Measurements from ENCODE around the gene ANKRD11. TPM values are rescaled to one million over a fixed set of nuclear protein-coding genes. Genes with fewer than 3 reads are reported as not detected.
A peak's percentile ranks its signal among the peaks of the same experiment; 100 is the strongest.
"Not testable (repeated sequence)": the region's sequence is repeated elsewhere in the genome, so short reads cannot be mapped to it uniquely, and the experiment has no call there.

ANKRD11 gene
- total RNA-seq, 1 donor from 2014 or later, result 64.2 TPM

DNA sequence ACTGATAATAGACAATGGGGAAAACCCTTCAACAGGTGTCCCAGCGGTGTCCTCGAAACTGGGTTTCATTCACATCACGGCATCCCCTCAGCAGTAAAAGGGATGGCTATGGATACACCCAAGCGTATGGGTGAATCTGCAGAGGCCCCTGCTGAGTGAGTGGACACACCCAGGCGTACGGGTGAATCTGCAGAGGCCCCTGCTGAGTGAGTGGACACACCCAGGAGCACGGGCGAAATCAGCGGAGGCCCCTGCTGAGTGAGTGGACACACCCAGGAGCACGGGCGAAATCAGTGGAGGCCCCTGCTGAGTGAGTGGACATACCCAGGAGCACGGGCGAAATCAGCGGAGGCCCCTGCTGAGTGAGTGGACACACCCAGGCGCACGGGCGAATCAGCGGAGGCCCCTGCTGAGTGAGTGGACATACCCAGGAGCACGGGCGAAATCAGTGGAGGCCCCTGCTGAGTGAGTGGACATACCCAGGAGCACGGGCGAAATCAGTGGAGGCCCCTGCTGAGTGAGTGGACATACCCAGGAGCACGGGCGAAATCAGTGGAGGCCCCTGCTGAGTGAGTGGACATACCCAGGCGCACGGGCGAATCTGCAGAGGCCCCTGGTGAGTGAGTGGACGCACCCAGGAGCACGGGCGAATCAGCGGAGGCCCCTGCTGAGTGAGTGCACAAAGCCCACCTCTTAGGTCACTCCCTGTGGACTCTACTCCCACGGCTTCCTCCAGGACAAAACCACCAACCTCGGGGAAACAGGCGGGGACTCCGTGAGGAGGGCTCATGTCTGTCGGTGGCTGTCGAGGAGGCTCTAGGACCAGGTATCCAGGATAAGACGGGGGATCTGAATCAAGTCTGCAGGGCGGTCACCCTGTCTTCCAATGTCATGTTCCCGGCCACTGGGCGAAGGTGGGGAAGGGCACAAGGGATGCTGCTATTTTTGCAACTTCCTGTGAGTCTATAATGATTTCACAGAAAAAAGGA is 161.7 kb downstream of the ANKRD11 start:
- DNase-seq, result not testable (repeated sequence)

DNA sequence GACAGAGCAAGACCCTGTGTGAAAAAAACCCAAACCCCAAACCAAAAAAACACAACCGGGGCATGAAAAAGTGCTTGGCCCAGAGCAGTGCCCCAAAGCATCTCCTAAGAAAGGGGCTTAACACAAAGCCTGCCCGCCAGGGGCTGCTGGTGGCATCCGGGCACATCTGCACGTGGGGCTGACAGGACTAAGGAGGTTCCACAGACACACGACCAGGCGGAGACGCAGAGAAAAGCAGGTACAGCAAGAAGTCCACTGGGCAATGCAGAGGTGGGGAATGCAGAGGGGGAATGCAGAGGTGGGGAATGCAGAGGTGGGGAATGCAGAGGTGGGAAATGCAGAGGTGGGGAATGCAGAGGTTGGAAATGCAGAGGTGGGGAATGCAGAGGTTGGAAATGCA is 163.6 kb downstream of the ANKRD11 start:
- DNase-seq, result no peak

DNA sequence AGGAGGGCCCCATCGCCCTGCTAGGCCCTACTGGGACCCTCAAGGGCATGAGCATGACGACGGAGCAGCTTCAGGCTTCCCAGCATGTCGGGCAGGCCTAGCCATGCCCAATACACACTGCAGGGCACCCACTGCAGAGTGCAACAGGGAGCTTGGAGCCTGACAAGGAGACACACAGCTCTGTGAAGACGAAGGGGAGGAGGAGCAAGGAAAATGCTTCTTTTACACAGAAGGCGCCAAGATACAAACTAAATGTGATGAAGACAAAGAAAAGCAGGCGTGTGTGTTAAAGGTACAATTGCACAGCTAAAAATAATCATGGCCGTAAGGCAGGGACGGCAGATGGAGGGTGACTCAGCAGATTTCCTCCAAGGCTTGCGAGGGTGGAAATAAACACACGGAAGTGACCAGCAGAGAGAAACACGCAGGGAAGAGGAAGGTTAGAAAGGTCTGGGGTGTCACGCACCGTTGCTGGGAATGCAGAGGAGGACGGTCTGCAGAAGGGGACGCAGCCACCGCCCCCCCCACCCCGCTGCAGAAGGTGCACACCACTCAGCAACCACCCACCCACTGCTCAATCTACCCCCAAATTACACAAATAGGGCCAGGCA is 164.4 kb downstream of the ANKRD11 start:
- peak; percentile 24 for DNase-seq

DNA sequence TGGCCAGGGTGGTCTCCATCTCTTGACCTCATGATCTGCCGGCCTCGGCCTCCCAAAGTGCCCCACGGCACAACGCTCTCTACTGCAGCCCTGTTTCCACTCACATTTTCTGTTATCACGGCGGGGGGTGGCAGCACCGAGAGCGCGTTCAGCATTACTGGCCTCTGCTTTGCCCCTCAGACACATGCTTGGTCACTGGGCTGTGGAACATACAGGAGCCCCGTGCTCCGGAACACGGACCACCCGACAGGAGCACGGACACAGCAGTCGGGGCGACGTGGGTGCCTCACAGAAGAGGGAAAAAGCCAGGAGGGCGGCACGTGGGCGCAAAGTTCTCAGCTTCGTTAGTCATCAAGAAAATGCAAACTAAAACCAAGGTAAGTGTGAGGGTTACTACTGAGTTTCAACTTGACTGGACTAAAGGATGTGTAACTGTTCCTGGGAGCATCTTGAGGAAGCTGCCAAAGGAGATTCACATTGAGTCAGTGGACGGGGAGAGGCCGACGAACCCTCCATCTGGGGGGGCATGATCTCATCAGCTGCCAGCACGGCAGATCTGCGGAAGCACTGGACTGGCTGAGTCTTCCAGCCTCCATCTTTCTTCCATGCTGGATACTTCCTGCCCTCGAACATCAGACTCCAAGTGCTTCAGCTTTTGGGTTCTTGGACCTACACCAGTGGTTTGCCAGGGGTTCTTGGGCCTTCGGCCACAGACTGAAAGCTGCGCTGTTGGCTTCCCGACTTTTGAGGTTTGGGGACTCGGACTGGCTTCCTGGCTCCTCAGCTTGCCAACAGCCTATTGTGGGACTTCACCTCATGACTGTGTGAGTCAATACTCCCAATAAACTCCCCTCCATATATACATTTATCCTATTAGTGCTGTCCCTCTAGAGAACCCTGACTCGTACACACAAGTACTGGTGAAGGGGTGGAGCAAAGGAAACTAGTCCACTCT is 166.0 kb downstream of the ANKRD11 start:
- no peak for DNase-seq

DNA sequence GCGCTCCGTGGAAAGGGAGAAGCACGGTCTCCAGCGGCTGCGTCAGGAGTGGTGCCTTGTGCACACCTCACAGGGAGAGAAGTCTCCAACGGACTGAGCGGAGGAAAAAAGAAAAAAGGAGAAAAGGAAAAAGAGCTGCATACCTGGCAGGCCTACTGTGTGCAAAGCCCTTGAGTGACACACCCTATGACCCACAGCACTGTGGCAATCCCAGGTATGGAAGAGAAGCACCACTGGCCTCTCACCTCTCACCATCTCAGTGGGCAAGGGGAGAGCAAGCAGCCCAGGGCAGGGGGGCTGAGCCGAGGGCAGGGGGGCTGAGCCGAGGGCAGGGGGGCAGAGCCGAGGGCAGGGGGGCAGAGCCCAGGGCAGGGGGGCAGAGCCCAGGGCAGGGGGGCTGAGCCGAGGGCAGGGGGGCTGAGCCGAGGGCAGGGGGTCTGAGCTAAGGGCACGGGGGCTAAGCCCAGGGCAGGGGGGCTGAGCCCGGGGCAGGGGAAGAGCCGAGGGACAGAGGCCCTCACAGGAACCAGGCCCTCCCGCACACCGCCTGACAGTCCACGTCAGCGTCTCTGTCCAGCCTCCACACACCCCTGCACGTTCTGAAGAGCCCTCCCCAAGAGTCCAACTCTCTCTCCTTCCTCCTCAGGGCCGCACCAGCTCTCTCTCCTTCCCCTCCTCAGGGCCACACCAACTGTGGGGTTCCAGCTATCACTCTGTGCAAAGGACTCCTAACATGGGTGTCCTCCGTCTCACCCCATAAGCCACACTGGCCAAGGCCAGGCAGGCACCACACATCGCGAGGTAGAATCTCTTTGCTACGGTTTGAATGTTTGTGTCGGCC is 167.0 kb downstream of the ANKRD11 start:
- DNase-seq, result no peak

DNA sequence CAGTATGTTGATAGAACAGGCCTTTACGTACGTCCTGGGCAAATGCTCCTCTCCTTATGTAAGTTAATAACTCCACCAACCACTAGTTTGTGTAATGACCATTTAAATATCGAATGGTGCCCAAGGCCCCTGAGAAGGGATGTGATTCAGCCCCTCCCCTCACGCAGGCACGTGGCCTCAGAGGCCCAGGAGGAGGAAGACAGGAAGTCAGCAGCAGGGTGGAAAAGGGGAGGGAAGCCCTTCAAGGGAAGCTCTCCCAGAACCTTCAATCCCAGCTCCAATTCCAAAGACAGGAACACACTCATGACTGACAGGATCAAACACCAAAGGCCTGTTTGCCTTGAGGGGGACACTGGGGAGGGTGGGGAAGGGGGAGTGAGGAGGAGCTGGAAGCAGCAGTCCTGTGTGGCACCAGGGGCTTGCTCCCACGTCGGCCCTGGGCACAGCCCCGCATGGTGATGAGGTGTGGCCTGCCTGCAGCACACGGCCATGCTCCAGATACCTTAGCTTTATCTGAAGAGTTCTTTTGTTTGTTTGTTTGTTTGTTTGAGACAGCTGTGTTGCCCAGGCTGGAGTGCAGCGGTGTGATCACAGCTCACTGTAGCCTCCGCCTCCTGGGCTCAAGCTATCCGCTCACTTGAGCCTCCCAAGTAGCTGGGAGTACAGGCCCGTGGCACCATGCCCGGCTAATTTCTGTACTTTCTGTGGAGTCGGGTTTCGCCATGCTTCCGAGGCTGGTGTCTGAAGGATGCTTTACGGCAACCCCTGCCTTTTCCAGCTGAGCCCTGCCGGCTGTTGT is 167.8 kb downstream of the ANKRD11 start:
- DNase-seq, result peak; percentile 53

DNA sequence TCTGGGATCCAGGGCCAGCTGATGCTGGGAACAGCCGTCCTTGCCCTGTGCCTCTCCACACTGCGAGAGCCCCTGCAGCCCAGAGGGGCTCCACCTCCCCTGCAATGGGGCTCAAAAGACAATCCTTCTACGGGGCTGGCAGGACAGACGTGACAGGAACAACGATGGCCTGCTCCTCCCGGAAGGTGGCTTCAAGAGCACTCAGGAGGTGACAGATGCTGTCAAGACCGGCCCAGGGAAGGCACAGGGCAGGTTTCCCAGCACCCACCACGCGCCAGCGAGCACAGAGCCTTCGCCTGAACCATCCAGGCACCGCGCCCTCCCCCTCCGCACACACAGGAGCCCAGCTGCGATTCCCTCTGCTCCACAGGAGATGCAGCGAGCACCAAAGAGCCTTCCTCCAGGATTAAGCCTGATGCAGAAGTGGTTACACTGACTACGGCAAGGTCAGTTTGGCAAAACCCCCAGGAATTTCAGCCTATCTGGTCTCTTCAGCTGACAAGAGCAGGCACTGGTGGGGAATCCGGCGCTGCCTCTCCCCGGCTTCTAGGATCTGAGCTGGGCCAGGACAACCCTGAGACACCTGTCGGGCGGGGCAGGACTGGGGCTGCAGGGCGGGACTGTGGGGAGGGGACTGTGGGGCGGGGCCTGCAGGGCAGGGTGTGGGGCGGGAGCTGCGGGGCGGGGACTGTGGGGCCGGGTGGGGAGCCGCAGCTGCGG is 169.4 kb downstream of the ANKRD11 start:
- DNase-seq, result no peak

DNA sequence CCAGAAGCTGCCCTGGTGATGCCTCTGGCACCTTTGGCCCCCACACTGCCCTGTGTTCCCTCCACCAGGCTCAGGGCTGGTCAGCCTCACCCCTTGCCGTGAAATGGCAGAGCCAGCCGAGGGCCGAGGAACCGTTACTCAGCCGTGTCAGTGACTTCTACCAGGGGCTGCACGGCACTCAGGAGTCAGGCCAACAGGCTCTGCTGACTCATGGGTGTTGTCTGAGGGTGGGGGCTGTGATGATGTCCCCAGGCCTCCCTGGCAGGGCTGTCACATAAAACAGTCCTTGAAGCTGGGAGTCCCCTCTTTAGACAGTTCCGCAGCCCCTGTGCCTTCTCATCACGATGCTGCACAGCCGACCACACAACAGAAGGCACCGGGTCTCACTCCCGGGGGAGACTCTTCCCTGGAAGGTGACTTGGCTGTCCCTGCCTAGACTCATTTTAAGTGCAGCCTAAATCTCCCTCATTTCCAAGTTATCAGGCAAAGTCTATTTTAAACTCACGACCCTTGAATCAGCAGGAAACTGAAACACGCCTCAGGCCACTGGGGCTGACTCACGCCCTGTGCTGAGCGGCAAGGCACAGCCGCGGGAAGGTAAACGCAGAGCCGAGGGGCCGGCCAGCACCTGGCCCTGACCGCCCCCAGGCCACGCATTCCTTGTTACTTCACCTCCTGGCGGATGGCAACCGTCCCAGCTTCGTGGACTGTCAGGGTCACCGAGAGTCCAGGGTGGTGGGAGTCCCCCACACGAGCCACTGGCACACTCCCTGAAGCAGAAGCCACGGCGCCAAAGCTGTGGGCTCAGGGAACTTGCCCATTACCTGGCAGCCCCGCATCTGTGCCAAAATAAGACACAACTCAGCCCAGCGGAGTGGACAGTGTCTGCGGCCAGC is 170.2 kb downstream of the ANKRD11 start:
- DNase-seq, result no peak

DNA sequence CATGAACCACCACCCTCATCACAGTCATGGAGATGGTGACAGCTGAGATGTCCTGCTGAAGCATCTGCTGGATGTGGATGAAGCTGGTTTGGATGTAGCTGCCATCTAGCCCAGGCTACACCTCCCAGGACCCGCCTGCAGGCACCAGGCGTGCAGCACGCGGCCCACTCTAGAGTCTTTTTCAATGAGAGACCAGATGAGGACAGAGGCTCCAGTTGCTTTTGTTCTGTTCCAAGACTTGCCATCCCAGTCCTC is 170.8 kb downstream of the ANKRD11 start:
- DNase-seq, result no peak

DNA sequence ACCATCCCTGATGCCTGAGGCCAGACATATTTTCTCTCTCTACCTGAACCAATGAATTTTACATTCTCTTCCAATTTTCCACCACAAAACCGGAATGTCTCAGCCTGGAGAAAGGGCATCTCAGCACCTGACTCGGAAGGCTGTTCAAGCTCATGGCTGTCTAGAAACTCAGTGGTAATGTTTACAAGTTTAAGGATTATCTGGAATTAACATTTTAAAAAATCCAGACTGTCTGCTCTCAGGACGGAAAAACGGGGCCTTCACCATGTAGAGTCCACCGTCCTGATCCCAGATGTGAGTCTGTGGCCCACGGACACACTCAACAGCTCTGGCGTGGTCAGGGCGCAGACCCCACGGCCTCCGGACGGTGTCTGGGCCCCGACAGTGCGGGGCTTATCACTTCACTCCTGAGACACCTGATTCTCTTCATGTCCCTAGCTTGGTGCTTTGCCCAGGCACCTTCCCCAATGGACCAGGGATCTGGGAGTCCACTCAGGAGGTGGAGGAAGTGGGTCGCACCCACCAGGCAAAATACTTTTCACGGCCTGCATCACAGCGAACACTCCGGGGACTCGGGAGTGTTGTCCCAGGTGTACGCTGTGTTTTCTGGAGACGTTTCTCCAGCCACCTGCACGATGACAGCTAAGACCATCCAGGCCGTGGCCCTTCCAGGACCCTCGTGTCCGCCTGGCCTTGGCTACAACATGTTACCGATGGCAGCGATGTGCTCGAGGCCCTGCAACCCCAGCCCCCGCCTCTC is 171.3 kb downstream of the ANKRD11 start:
- DNase-seq, result no peak

DNA sequence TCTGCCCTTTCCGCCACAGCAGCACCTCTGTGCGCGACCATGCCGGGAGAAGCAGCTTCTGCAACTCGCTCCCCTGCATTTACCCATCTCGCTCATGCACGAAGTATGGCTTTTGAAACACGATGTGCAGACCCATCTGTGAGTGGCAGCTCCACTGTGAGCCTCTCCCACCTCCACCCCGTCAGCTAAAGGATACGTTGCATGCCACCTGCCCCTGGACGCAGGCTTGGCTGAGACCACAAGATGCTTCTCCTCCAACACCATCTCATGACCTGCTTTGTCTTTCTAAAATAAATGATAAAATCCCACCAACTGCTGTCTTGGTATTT is 172.0 kb downstream of the ANKRD11 start:
- no peak for DNase-seq

DNA sequence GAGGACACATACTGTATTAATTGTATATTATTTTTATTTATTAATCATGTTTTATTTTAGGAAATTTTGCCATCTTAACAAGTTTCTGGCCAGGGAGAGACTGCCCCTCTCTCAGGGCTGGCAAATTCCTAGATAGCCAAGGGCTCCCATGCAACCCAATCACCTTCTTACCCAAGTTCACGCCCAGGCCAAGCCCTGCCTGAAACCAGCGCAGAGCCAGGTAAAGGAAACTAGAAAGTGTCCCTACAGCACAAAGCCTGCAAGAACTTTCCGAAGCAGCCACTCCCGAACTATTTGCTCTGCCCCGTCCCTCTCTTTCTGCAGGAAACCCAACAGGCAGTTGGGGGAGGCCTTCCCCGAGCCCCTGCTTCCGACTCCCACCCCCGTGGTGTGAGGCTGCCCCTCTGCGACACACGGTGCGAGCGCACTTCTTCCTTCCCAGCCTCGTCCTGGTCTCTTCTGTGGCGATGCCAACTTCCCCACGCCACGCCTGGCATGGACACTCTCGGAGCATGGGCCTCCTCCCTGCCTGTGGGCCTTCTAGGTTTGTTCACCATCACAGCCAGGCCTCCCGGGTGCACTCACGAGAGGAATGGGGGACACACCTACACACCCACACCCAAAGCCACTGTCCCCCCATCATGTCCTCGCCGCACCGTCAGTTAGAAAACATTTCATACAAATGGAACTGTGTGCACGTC is 172.5 kb downstream of the ANKRD11 start:
- DNase-seq, result no peak

DNA sequence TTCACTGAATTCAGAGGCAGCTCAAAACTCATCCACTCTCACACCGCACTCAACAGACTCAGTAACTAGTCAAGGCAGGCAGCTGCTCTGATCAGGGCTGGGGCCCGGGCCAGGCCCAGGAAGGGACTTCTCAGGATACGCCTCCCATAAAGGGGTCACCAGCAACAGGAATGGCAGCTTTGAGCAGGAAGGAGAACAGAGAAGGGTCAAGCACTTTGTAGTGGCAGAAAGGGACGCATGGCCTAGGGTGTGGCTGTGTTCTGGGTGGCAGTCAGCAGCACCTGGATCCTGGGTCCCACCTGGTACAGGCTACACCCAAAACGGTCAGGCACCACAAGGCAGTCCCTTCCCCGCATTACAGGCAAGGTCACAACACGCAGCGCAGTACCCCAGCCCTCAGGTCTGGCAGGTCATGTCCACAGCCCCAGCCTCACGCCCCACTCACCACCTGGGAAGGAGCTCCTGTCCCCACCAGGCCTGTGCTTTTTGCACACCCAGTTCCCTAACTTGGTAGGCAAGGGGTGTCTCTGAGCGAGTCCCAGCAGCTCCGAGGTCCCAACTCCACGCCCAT is 173.2 kb downstream of the ANKRD11 start:
- DNase-seq, result no peak

DNA sequence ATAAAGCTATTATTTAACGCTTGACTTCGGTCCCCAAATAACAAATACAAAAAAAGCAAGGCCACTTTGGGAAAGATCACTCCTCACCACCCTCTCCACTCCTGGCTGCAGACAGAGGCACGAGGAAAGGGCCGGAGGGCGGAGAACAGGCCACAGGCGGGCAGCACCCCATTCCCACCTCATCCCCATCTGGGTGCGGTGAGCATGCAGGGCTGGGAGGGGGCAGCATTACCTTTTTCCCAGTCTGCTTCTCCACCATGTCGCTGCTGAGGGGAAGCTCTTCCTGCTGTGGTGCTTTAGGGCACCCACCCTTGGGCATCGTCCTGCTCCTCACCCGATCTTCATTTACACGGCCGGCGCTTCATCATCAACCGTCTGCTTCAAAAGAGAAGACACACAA is 173.7 kb downstream of the ANKRD11 start:
- no peak for DNase-seq

DNA sequence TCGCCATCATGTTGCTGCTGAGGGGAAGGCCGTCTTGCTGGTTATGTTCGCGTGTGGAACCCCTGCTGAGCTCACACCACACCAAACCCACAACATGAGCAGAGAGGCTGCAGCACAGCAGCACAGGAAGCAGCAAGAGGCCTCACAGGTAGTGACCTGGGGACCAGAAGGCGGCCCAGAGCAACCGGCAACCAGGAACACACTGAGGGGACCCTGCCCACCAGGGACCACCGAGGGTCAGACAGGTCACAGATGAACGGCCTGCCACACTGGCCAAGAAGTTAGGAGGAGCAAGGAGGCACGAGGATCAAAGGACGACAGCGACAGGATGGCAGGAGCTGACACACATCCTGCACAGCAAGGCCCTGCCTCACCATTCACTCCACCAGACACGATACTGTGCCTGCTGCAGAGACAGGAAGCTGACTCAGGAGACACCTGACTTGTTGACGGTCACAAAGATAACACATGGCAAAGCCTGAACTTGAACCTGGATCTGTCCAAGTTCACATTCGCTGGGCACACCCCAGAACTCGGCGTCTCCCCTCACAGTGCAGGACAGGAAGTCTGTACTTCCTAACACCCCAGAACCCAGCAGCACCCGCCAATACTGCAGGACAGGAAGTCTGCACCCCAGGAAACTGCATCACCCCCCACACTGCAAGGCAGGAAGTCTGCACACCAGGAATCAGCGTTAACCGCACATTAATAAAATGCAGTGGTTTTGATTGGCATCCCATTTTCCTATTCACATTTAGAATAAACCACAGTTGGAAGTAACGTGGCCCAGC is 174.4 kb downstream of the ANKRD11 start:
- peak; percentile 47 for DNase-seq

DNA sequence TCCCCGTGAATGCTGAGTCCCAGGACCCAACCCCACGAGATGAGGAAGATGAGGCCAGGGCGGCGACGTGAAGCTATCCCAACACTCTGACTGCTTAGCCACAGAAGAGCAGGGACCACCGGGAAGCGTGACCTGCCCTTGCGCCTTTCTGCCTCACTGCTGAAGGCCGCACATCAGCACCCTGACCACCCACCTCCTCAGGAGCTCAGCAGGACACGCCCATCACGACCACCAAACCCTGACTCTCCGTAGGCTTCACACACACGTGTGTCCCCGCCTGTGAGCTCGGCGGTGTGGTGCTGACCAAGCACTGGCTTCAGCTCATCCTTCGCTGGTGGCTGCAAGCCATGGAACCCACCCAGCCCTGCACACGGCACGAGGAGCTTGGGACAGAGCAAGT is 175.1 kb downstream of the ANKRD11 start:
- no peak for DNase-seq

DNA sequence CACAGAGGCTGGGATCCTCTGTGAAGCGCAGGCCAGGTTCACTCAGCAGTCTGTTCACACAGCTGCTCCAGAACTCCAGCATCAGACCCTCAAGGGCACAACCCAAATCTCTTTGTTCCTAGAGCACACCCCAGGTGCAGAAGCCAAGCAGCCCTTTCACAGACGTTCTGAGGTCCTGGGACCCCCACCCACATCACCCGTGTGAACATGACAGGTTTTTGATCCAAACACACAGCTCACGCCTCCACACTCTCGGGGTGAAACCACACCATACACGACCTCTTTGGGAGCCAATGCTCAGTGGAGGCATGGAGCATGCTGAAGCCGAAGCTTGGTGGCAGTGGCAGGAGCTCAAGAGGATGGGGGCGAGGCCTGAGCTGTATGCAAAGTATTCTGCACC is 175.5 kb downstream of the ANKRD11 start:
- no peak for DNase-seq
